SK-N-SH (cell line): ENCODE measurements around the gene FAM227A. TPM values are rescaled to one million over a fixed set of nuclear protein-coding genes. Genes with fewer than 3 reads are reported as not detected.

ENCODE experiments used
- CTCF ChIA-PET: fragments of 300-600, 350-600 bp; formaldehyde crosslinking; extraction: SDS; loops from one replicate; lab custom pipeline; 2021; lab: Yijun Ruan, JAX
- POLR2A ChIA-PET: fragments of 350-600 bp; sonication (Branson Sonifier 250); formaldehyde crosslinking; extraction: SDS; loops from one replicate; lab custom pipeline; 2020; ENCODE audit warnings: antibody characterized with exemption, inconsistent platforms; lab: Yijun Ruan, JAX
- DNase-seq: peaks from one replicate; pipeline ENCODE4 v3.0.0; 2012
- H2AFZ ChIP-seq: fragments of 200-600 bp; sonication (generic); 2 replicates; pipeline ENCODE4 v1.8.1; 2016; ENCODE audit warnings: antibody characterized with exemption, mild to moderate bottlenecking, low read depth
- H3F3A ChIP-seq: fragments of 200-600 bp; sonication (generic); replicated peaks from 2 replicates; pipeline ENCODE3; 2016; ENCODE audit warnings: antibody characterized with exemption, mild to moderate bottlenecking; ENCODE audit not compliant: insufficient read depth
- H3K27ac ChIP-seq, 2 experiments: fragments of 200-500 bp in 1 of 2; fragments of 200-600 bp in 1 of 2; sonication (Bioruptor generic) in 1 of 2; sonication (generic), shearing (Covaris generic) in 1 of 2; 2 replicates each; pipeline versions ENCODE4 v1.5.1 to v1.6.1; 2014 to 2016; ENCODE audit warnings: low read depth in 2 of 2, inconsistent platforms in 1 of 2, low read length in 1 of 2, mild to moderate bottlenecking in 1 of 2, mixed read lengths in 1 of 2
- H3K27me3 ChIP-seq: fragments of 200-600 bp; sonication (generic), shearing (Covaris generic); 2 replicates; pipeline ENCODE4 v1.6.1; 2016; ENCODE audit warnings: mixed run types; ENCODE audit not compliant: insufficient read depth
- H3K36me3 ChIP-seq, 2 experiments: fragments of 200-500 bp in 1 of 2; fragments of 200-600 bp in 1 of 2; sonication (Bioruptor generic) in 1 of 2; sonication (generic) in 1 of 2; replicated peaks in 1 of 2; 2 replicates each; pipeline versions ENCODE3 to v1.5.1; 2014 to 2016; ENCODE audit warnings: low read length in 1 of 2, mild to moderate bottlenecking in 1 of 2; ENCODE audit not compliant: insufficient read depth in 2 of 2, control insufficient read depth in 1 of 2
- H3K4me1 ChIP-seq, 2 experiments: fragments of 200-500 bp in 1 of 2; fragments of 200-600 bp in 1 of 2; sonication (Bioruptor generic) in 1 of 2; sonication (generic), shearing (Covaris generic) in 1 of 2; 2 replicates each; pipeline versions ENCODE4 v1.5.1 to v1.6.1; 2014 to 2016; ENCODE audit warnings: low read depth in 1 of 2, low read length in 1 of 2, mixed run types in 1 of 2; ENCODE audit not compliant: insufficient read depth in 2 of 2, control insufficient read depth in 1 of 2
- H3K4me2 ChIP-seq: fragments of 200-600 bp; sonication (generic), shearing (Covaris generic); 2 replicates; pipeline ENCODE4 v1.6.1; 2017; ENCODE audit warnings: mixed run types
- H3K4me3 ChIP-seq, 2 experiments: fragments of 200-500 bp in 1 of 2; fragments of 200-600 bp in 1 of 2; sonication (Bioruptor generic) in 1 of 2; sonication (generic), shearing (Covaris generic) in 1 of 2; 2 replicates each; pipeline versions ENCODE4 v1.5.1 to v1.8.1; 2014 to 2016; ENCODE audit warnings: low read depth in 2 of 2, inconsistent platforms in 1 of 2, low read length in 1 of 2, mild to moderate bottlenecking in 1 of 2, mixed read lengths in 1 of 2, moderate library complexity in 1 of 2
- H3K79me2 ChIP-seq: fragments of 200-600 bp; sonication (generic); 2 replicates; pipeline ENCODE4 v1.8.1; 2017; ENCODE audit warnings: mild to moderate bottlenecking; ENCODE audit not compliant: insufficient read depth
- H3K9ac ChIP-seq: fragments of 200-600 bp; sonication (generic); 2 replicates; pipeline ENCODE4 v1.6.1; 2017; ENCODE audit warnings: mixed run types
- H3K9me2 ChIP-seq: fragments of 200-600 bp; sonication (generic); 2 replicates; pipeline ENCODE4 v1.6.1; 2017; ENCODE audit warnings: mixed run types
- H3K9me3 ChIP-seq: fragments of 200-600 bp; sonication (generic); 2 replicates; pipeline ENCODE4 v1.6.1; 2017; ENCODE audit warnings: mixed run types, mild to moderate bottlenecking, moderate library complexity
- H4K20me1 ChIP-seq: fragments of 200-600 bp; sonication (generic); 2 replicates; pipeline ENCODE4 v1.6.1; 2017; ENCODE audit warnings: mild to moderate bottlenecking, mixed run types; ENCODE audit not compliant: insufficient read depth
- CHD2 ChIP-seq: fragments of 150-350 bp; IDR thresholded peaks from 2 replicates; pipeline ENCODE4 v1.6.1; 2018; ENCODE audit warnings: low read length; ENCODE audit not compliant: partially characterized antibody
- CTCF ChIP-seq: fragments of 200-600 bp; sonication (generic); IDR thresholded peaks from 2 replicates; pipeline ENCODE4 v1.6.1; 2017; ENCODE audit warnings: antibody characterized with exemption, mild to moderate bottlenecking, moderate library complexity
- ELF1 ChIP-seq: IDR thresholded peaks from 2 replicates; pipeline ENCODE4 v1.4.0; 2012
- EP300 ChIP-seq, 2 experiments: IDR thresholded peaks; 2 replicates each; pipeline versions ENCODE4 v1.4.0 to v1.6.1; 2012; ENCODE audit warnings: borderline replicate concordance in 1 of 2, low read depth in 1 of 2, low read length in 1 of 2
- EZH2phosphoT487 ChIP-seq: fragments of 200-600 bp; sonication (generic); IDR thresholded peaks from 2 replicates; pipeline ENCODE4 v1.6.1; 2017; ENCODE audit warnings: low read depth, mixed run types, mild to moderate bottlenecking, antibody characterized with exemption, moderate library complexity, borderline replicate concordance
- FOXJ3 ChIP-seq: sonication (generic); formaldehyde crosslinking; IDR thresholded peaks from 2 replicates; pipeline ENCODE4 v1.5.1; 2020; ENCODE audit warnings: mild to moderate bottlenecking, missing genetic modification reagents
- GABPA ChIP-seq: IDR thresholded peaks from 2 replicates; pipeline ENCODE4 v1.4.0; 2012; ENCODE audit warnings: low read depth, mild to moderate bottlenecking
- MAX ChIP-seq: IDR thresholded peaks from 2 replicates; pipeline ENCODE4 v1.4.0; 2012; ENCODE audit warnings: low read depth
- MXI1 ChIP-seq: IDR thresholded peaks from 2 replicates; pipeline ENCODE4 v1.6.1; 2012; ENCODE audit warnings: mild to moderate bottlenecking, low read depth, low read length, improper control_type of control experiment
- NFIC ChIP-seq: IDR thresholded peaks from 2 replicates; pipeline ENCODE4 v1.4.0; 2012; ENCODE audit warnings: borderline replicate concordance
- NRF1 ChIP-seq: IDR thresholded peaks from 2 replicates; pipeline ENCODE4 v1.6.1; 2012; ENCODE audit warnings: low read depth, mild to moderate bottlenecking, low read length
- PBX3 ChIP-seq: IDR thresholded peaks from 2 replicates; pipeline ENCODE4; 2012
- RCOR1 ChIP-seq: fragments of 150-350 bp; IDR thresholded peaks from 2 replicates; pipeline ENCODE4 v1.6.1; 2017; ENCODE audit warnings: antibody characterized with exemption, low read length
- RFX5 ChIP-seq: IDR thresholded peaks from 2 replicates; pipeline ENCODE4 v1.6.1; 2012; ENCODE audit warnings: mild to moderate bottlenecking, improper control_type of control experiment, low read length
- SIN3A ChIP-seq: IDR thresholded peaks from 2 replicates; pipeline ENCODE4 v1.6.1; 2012; ENCODE audit warnings: low read depth, mild to moderate bottlenecking, low read length, moderate library complexity, borderline replicate concordance
- TAF1 ChIP-seq: IDR thresholded peaks from 2 replicates; pipeline ENCODE4 v1.6.1; 2012; ENCODE audit warnings: low read depth, mild to moderate bottlenecking, low read length, moderate library complexity, borderline replicate concordance
- TCF12 ChIP-seq: IDR thresholded peaks from 2 replicates; pipeline ENCODE4 v1.4.0; 2012
- whole genome bisulfite sequencing: methylation state at CpG from one replicate; pipeline ENCODE4 v1.1.6; 2017; ENCODE audit warnings: low lambda C conversion rate; 5-methylcytosine and 5-hydroxymethylcytosine counted together
- polyA plus RNA-seq, 3 experiments: library from polyadenylated mRNA; depleted of rRNA; stranded (reverse); fragments of >200 nt; gene quantifications; 2 replicates each; pipeline ENCODE4 v1.2.3, GENCODE V29; 2012

FAM227A gene
- polyA plus RNA-seq, 1 of the 3 experiments (the other 2 are of a cell fraction), result 1.2 TPM

- no peak overlapping the region for H3K4me2 ChIP-seq
- H3K36me3 ChIP-seq, result no peaks in the 10 kb centered on the region
- ChIA-PET POLR2A (no interaction called here), CTCF (no interaction called here)
- no peaks in the 10 kb centered on the region for H4K20me1 ChIP-seq
- no peak for DNase-seq
- H3K79me2 ChIP-seq, result no peaks in the 10 kb centered on the region
- no peak overlapping the region for H2AFZ ChIP-seq
- no peak overlapping the region for H3K4me3 ChIP-seq
- H3F3A ChIP-seq, result no peaks in the 10 kb centered on the region
- no peaks in the 10 kb centered on the region for H3K4me1 ChIP-seq
- WGBS, result 92% methylated on average over 1 of the region's 2 CpGs
- H3K27me3 ChIP-seq, result no peaks in the 10 kb centered on the region
- no peak for TF ChIP-seq CHD2
- no peak for TF ChIP-seq GABPA
- no peak for TF ChIP-seq EZH2phosphoT487
- H3K27ac ChIP-seq, result no peak overlapping the region
- H3K9me2 ChIP-seq, result no peaks in the 10 kb centered on the region
- no peaks in the 10 kb centered on the region for H3K9me3 ChIP-seq
- no peak overlapping the region for H3K9ac ChIP-seq
Measured at GRCh38 chr22:38540701-38541100, 115.5 kb downstream of the FAM227A start.

GRCh38 chr22:38531251-38531938 is 124.8 kb downstream of the FAM227A start:
- Histone ChIP-seq H3K27ac (no peak overlapping the region), H3F3A (no peaks in the 10 kb centered on the region), H3K36me3 (no peaks in the 10 kb centered on the region), H3K79me2 (no peaks in the 10 kb centered on the region), H4K20me1 (no peaks in the 10 kb centered on the region), H3K4me1 (no peaks in the 10 kb centered on the region), H3K4me2 (no peak overlapping the region), H3K27me3 (no peaks in the 10 kb centered on the region), H3K9me2 (no peaks in the 10 kb centered on the region), H3K4me3 (no peak overlapping the region), H2AFZ (no peak overlapping the region), H3K9ac (no peak overlapping the region), H3K9me3 (no peaks in the 10 kb centered on the region)
- 88% methylated on average over 4 of the region's 4 CpGs for WGBS
- ChIA-PET POLR2A (no interaction called here), CTCF (no interaction called here)
- DNase-seq, result no peak
- TF ChIP-seq CTCF, result no peak
- TF ChIP-seq EP300 (IDR thresholded peaks at IDR 0.05; ENCODE audit: borderline replicate concordance in 1 of 2, low read depth in 1 of 2, low read length in 1 of 2), result no peak
- TF ChIP-seq SIN3A, result no peak
- TF ChIP-seq NRF1, result no peak
- TF ChIP-seq MAX, result no peak
- TF ChIP-seq ELF1, result no peak
- TF ChIP-seq MXI1, result no peak
- no peak for TF ChIP-seq TAF1
- no peak for TF ChIP-seq FOXJ3 (CRISPR knock-in tag)
- no peak for TF ChIP-seq RFX5
- TF ChIP-seq PBX3, result no peak
- no peak for TF ChIP-seq TCF12
- no peak for TF ChIP-seq RCOR1
- TF ChIP-seq NFIC, result no peak
- TF ChIP-seq CHD2, result no peak

Other genes starting within 250 kb of the FAM227A start
- not detected in 2 replicates for gene KCNJ4, start 201.2 kb downstream of the FAM227A start, polyA plus RNA-seq (2012; rRNA removed)
- gene KDELR3, start 188.3 kb downstream of the FAM227A start, polyA plus RNA-seq (2012; rRNA removed), result 16.5 and 17.1 TPM in 2 replicates
- 111 and 178 TPM in 2 replicates for gene DDX17, start 150.1 kb downstream of the FAM227A start, polyA plus RNA-seq (2012; rRNA removed)
- not detected in 2 replicates for gene DMC1, start 86.2 kb downstream of the FAM227A start, polyA plus RNA-seq (2012; rRNA removed)
- gene CBY1, start 246 bp upstream of the FAM227A start, polyA plus RNA-seq (2012; rRNA removed), result 21.8 and 23.4 TPM in 2 replicates
- 33.1 and 33.6 TPM in 2 replicates for gene TOMM22, start 25.6 kb upstream of the FAM227A start, polyA plus RNA-seq (2012; rRNA removed)
- gene JOSD1, start 44.6 kb upstream of the FAM227A start, polyA plus RNA-seq (2012; rRNA removed), result 17.8 and 23.0 TPM in 2 replicates
- gene GTPBP1, start 49.6 kb upstream of the FAM227A start, polyA plus RNA-seq (2012; rRNA removed), result 11.9 and 15.2 TPM in 2 replicates
- 9.0 and 10.2 TPM in 2 replicates for gene SUN2, start 99.6 kb upstream of the FAM227A start, polyA plus RNA-seq (2012; rRNA removed)
- 15.1 and 17.6 TPM in 2 replicates for gene DNAL4, start 137.8 kb upstream of the FAM227A start, polyA plus RNA-seq (2012; rRNA removed)
- 1.1 and 1.2 TPM in 2 replicates for gene NPTXR, start 187.6 kb upstream of the FAM227A start, polyA plus RNA-seq (2012; rRNA removed)
- 3.4 and 5.4 TPM in 2 replicates for gene CBX6, start 215.8 kb upstream of the FAM227A start, polyA plus RNA-seq (2012; rRNA removed)